ENCODE results near the gene KLK15. TPM values are rescaled to one million over a fixed set of nuclear protein-coding genes. Genes with fewer than 3 reads are reported as not detected.

Gene KLK15
- polyA plus RNA-seq, 1 donor from 2014 or later, result not detected

DNA sequence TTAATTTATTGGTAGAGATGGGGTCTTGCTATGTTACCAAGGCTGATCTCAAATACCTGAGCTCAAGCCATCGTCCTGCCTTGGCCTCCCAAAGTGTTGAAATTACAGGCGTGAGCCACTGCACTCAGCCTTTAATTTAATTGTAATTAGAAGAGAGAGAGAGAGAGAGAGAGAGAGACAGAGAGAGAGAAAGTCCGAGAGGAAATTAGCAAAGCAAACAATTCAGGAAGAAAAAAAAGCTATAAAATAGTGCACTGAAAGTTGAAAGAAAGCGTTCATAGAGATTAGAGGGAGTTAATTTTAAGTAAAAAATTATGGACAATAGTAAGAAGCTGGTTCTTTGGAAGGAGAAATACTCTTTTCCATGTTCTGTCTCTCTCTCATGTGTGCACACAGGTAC is 56.1 kb downstream of the KLK15 start:
- Histone ChIP-seq H3F3A (ENCODE audit: insufficient read depth, low read length, poor library complexity, severe bottlenecking) (no peaks in the 10 kb centered on the region), H4K20me1 (ENCODE audit: insufficient read depth) (no peaks in the 10 kb centered on the region), H2AFZ (ENCODE audit: low read depth, low read length) (no peak overlapping the region), H3K27me3 (ENCODE audit: insufficient read depth, low read depth, low read length) (peaks cover 26% of the 10 kb centered on the region), H3K4me3 (ENCODE audit: low read length) (peak overlapping the region; percentile 61), H3K79me2 (replicated peaks; ENCODE audit: insufficient read depth, low read length) (no peaks in the 10 kb centered on the region), H3K4me2 (ENCODE audit: low read length) (no peak overlapping the region), H3K9ac (ENCODE audit: low read length) (no peak overlapping the region), H3K36me3 (ENCODE audit: insufficient read depth, low read length) (no peaks in the 10 kb centered on the region), H3K9me2 (ENCODE audit: insufficient read depth, low read length) (no peaks in the 10 kb centered on the region), H3K9me3 (ENCODE audit: low read length) (no peaks in the 10 kb centered on the region), H3K27ac (ENCODE audit: low read length) (no peak overlapping the region)
- TF ChIP-seq, protein P1, sequence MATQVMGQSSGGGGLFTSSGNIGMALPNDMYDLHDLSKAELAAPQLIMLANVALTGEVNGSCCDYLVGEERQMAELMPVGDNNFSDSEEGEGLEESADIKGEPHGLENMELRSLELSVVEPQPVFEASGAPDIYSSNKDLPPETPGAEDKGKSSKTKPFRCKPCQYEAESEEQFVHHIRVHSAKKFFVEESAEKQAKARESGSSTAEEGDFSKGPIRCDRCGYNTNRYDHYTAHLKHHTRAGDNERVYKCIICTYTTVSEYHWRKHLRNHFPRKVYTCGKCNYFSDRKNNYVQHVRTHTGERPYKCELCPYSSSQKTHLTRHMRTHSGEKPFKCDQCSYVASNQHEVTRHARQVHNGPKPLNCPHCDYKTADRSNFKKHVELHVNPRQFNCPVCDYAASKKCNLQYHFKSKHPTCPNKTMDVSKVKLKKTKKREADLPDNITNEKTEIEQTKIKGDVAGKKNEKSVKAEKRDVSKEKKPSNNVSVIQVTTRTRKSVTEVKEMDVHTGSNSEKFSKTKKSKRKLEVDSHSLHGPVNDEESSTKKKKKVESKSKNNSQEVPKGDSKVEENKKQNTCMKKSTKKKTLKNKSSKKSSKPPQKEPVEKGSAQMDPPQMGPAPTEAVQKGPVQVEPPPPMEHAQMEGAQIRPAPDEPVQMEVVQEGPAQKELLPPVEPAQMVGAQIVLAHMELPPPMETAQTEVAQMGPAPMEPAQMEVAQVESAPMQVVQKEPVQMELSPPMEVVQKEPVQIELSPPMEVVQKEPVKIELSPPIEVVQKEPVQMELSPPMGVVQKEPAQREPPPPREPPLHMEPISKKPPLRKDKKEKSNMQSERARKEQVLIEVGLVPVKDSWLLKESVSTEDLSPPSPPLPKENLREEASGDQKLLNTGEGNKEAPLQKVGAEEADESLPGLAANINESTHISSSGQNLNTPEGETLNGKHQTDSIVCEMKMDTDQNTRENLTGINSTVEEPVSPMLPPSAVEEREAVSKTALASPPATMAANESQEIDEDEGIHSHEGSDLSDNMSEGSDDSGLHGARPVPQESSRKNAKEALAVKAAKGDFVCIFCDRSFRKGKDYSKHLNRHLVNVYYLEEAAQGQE (IDR thresholded peaks at IDR 0.05; ENCODE audit: borderline replicate concordance), result no peak
- no peak for TF ChIP-seq MXI1 (conservative IDR thresholded peaks at IDR 0.05; ENCODE audit: poor library complexity, severe bottlenecking)
- TF ChIP-seq, protein P2, sequence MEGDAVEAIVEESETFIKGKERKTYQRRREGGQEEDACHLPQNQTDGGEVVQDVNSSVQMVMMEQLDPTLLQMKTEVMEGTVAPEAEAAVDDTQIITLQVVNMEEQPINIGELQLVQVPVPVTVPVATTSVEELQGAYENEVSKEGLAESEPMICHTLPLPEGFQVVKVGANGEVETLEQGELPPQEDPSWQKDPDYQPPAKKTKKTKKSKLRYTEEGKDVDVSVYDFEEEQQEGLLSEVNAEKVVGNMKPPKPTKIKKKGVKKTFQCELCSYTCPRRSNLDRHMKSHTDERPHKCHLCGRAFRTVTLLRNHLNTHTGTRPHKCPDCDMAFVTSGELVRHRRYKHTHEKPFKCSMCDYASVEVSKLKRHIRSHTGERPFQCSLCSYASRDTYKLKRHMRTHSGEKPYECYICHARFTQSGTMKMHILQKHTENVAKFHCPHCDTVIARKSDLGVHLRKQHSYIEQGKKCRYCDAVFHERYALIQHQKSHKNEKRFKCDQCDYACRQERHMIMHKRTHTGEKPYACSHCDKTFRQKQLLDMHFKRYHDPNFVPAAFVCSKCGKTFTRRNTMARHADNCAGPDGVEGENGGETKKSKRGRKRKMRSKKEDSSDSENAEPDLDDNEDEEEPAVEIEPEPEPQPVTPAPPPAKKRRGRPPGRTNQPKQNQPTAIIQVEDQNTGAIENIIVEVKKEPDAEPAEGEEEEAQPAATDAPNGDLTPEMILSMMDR (IDR thresholded peaks at IDR 0.05; ENCODE audit: poor library complexity, severe bottlenecking), result no peak
- TF ChIP-seq EZH2 (IDR thresholded peaks at IDR 0.05; ENCODE audit: borderline replicate concordance, insufficient read depth, low read length, poor library complexity, severe bottlenecking), result no peak
- TF ChIP-seq EP300 (conservative IDR thresholded peaks at IDR 0.05; ENCODE audit: poor library complexity, severe bottlenecking), result no peak
- TF ChIP-seq RAD21 (conservative IDR thresholded peaks at IDR 0.05), result no peak
- TF ChIP-seq SMC3 (conservative IDR thresholded peaks at IDR 0.05; ENCODE audit: poor library complexity), result no peak
- no peak for TF ChIP-seq POLR2AphosphoS5 (IDR thresholded peaks at IDR 0.05)

DNA sequence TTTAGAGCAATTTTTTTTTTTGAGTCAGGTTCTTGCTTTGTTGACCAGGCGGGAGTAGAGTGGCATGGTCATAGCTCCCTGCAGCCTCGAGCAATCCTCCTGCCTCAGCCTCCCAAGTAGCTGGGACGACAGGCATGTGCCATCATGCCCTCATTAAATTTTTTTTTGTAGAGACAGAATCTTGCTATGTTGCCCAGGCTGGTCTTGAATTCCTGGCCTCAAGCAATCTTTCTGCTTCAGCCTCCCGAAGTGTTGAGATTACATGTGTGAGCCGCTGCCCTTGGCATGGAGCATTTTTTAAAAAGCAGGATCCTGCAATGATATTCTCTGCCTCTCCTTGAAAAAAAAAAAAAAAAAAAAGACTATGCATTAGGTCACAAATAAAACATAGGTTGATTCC is 57.2 kb downstream of the KLK15 start:
- H3K36me3 ChIP-seq (ENCODE audit: insufficient read depth, low read length), result no peaks in the 10 kb centered on the region
- H3K9ac ChIP-seq (ENCODE audit: low read length), result no peak overlapping the region
- no peaks in the 10 kb centered on the region for H3K9me3 ChIP-seq (ENCODE audit: low read length)
- no peaks in the 10 kb centered on the region for H4K20me1 ChIP-seq (ENCODE audit: insufficient read depth)
- H2AFZ ChIP-seq (ENCODE audit: low read depth, low read length), result no peak overlapping the region
- peaks cover 26% of the 10 kb centered on the region for H3K27me3 ChIP-seq (ENCODE audit: insufficient read depth, low read depth, low read length)
- no peak overlapping the region for H3K4me2 ChIP-seq (ENCODE audit: low read length)
- no peaks in the 10 kb centered on the region for H3F3A ChIP-seq (ENCODE audit: insufficient read depth, low read length, poor library complexity, severe bottlenecking)
- no peak overlapping the region for H3K27ac ChIP-seq (ENCODE audit: low read length)
- TF ChIP-seq EZH2 (IDR thresholded peaks at IDR 0.05; ENCODE audit: borderline replicate concordance, insufficient read depth, low read length, poor library complexity, severe bottlenecking), result no peak
- H3K9me2 ChIP-seq (ENCODE audit: insufficient read depth, low read length), result no peaks in the 10 kb centered on the region
- no peak overlapping the region for H3K4me3 ChIP-seq (ENCODE audit: low read length)
- H3K79me2 ChIP-seq (replicated peaks; ENCODE audit: insufficient read depth, low read length), result no peaks in the 10 kb centered on the region

Small RNA genes within 50 kb of the gene (small RNA-seq; reads per million reads assigned to genes)
- gene SNORD88A, result 55.1 to 136 (median 73.5) reads per million in 3 experiments
- gene SNORD88B, result 0 reads per million in 3 experiments
- 0 reads per million in 3 experiments for gene SNORD88C

Other genes starting within 250 kb of the KLK15 start
- gene SYT3, start 193.7 kb downstream of the KLK15 start, polyA plus RNA-seq, result 14.8 and 18.6 TPM in 2 replicates
- 17.0 and 28.3 TPM in 2 replicates for gene C19orf81, start 184.1 kb downstream of the KLK15 start, polyA plus RNA-seq
- 3.2 and 7.9 TPM in 2 replicates for gene SHANK1, start 113.8 kb downstream of the KLK15 start, polyA plus RNA-seq
- gene CLEC11A, start 110.2 kb downstream of the KLK15 start, polyA plus RNA-seq, result 18.4 and 19.5 TPM in 2 replicates
- not detected in 2 replicates for gene GPR32, start 63.1 kb downstream of the KLK15 start, polyA plus RNA-seq
- not detected in 2 replicates for gene ACP4, start 43.2 kb downstream of the KLK15 start, polyA plus RNA-seq
- gene KLK1, start 9.8 kb downstream of the KLK15 start, polyA plus RNA-seq, result not detected in 2 replicates
- gene KLK3, start 21.3 kb upstream of the KLK15 start, polyA plus RNA-seq, result not detected in 2 replicates
- not detected in 2 replicates for gene KLK2, start 39.9 kb upstream of the KLK15 start, polyA plus RNA-seq
- not detected in 2 replicates for gene KLK4, start 77.8 kb upstream of the KLK15 start, polyA plus RNA-seq
- gene KLK5, start 119.5 kb upstream of the KLK15 start, polyA plus RNA-seq, result not detected in 2 replicates
- not detected in 2 replicates for gene KLK6, start 136.0 kb upstream of the KLK15 start, polyA plus RNA-seq
- gene KLK7, start 150.3 kb upstream of the KLK15 start, polyA plus RNA-seq, result not detected in 2 replicates
- not detected in 2 replicates for gene KLK8, start 168.0 kb upstream of the KLK15 start, polyA plus RNA-seq
- gene KLK10, start 186.1 kb upstream of the KLK15 start, polyA plus RNA-seq, result 0.73 TPM in 1 of 2 replicates, not detected in the other
- gene KLK11, start 193.0 kb upstream of the KLK15 start, polyA plus RNA-seq, result not detected in 2 replicates
- not detected in 2 replicates for gene KLK12, start 201.4 kb upstream of the KLK15 start, polyA plus RNA-seq
- gene KLK13, start 231.5 kb upstream of the KLK15 start, polyA plus RNA-seq, result not detected in 2 replicates
- gene KLK14, start 249.3 kb upstream of the KLK15 start, polyA plus RNA-seq, result not detected in 2 replicates

All from neural cell (in vitro differentiated cells).